K562 (cell line): ENCODE results near the gene ACAP3.

ENCODE experiments used
- ATF2 ChIP-seq: sonication (generic); formaldehyde crosslinking; IDR thresholded peaks from 2 replicates; pipeline ENCODE4 v1.8.1; 2022; ENCODE audit warnings: missing genetic modification reagents
- BMI1 ChIP-seq: fragments of 150-350 bp; IDR thresholded peaks from 2 replicates; pipeline ENCODE4 v1.6.1; 2014; ENCODE audit warnings: low read length
- CTCF ChIP-seq, 3 experiments: IDR thresholded peaks in 2 of 3; conservative IDR thresholded peaks in 1 of 3; 2 replicates each; pipeline ENCODE4 v1.5.1; 2011 to 2012; ENCODE audit warnings: low read length in 3 of 3, mild to moderate bottlenecking in 3 of 3, control low read depth in 2 of 3, improper control_type of control experiment in 1 of 3, inconsistent platforms in 1 of 3, low read depth in 1 of 3, mixed read lengths in 1 of 3, moderate library complexity in 1 of 3; ENCODE audit not compliant: insufficient read depth in 2 of 3
- EP300 ChIP-seq: IDR thresholded peaks from 2 replicates; pipeline ENCODE4 v1.6.1; 2012; ENCODE audit warnings: low read length, improper control_type of control experiment
- NR3C1 ChIP-seq: sonication (generic); formaldehyde crosslinking; IDR thresholded peaks from 2 replicates; pipeline ENCODE4 v1.8.1; 2022; ENCODE audit warnings: missing genetic modification reagents
- SMAD1 ChIP-seq: fragments of 150-350 bp; IDR thresholded peaks from 2 replicates; pipeline ENCODE4 v1.6.1; 2014; ENCODE audit warnings: low read length, low read depth; ENCODE audit not compliant: partially characterized antibody
- SMARCC2 ChIP-seq: fragments of 450-650 bp; IDR thresholded peaks from 2 replicates; pipeline ENCODE4 v1.6.1; 2017; ENCODE audit warnings: antibody characterized with exemption, moderate library complexity, mild to moderate bottlenecking, low read depth
- SMARCE1 ChIP-seq: fragments of 450-650 bp; IDR thresholded peaks from 2 replicates; pipeline ENCODE4 v1.7.1; 2016; ENCODE audit warnings: mild to moderate bottlenecking
- SOX6 ChIP-seq: fragments of 450-650 bp; IDR thresholded peaks from 2 replicates; pipeline ENCODE4 v1.6.1; 2014; ENCODE audit warnings: mild to moderate bottlenecking
- YY1 ChIP-seq, 3 experiments: IDR thresholded peaks; 2 replicates each; pipeline ENCODE4 v1.6.1; 2011; ENCODE audit warnings: low read length in 2 of 3, mild to moderate bottlenecking in 2 of 3, moderate library complexity in 2 of 3, borderline replicate concordance in 1 of 3, control low read depth in 1 of 3, low read depth in 1 of 3; ENCODE audit not compliant: insufficient read depth in 3 of 3, insufficient replicate concordance in 2 of 3, control insufficient read depth in 1 of 3, insufficient read length in 1 of 3; ENCODE audit errors: extremely low read depth in 1 of 3
- ZBTB8A ChIP-seq: fragments of 450-650 bp; IDR thresholded peaks from 2 replicates; pipeline ENCODE4 v1.6.1; 2018; ENCODE audit warnings: mild to moderate bottlenecking, moderate library complexity; ENCODE audit not compliant: partially characterized antibody
- ZEB2 ChIP-seq: fragments of 450-650 bp; IDR thresholded peaks from 2 replicates; pipeline ENCODE4 v1.6.1; 2016

- TF ChIP-seq SOX6 (no peak), SMAD1 (no peak), ZEB2 (no peak), BMI1 (no peak), ATF2 (CRISPR knock-in tag) (no peak), CTCF (IDR thresholded peaks at IDR 0.05 in 2 of 3, conservative IDR thresholded peaks at IDR 0.05 in 1 of 3; ENCODE audit: insufficient read depth in 2 of 3, low read depth in 1 of 3, low read length in 3 of 3) (no peak), SMARCC2 (no peak), ZBTB8A (no peak), EP300 (no peak), NR3C1 (CRISPR knock-in tag) (no peak), YY1 (IDR thresholded peaks at IDR 0.05; ENCODE audit: borderline replicate concordance in 1 of 3, control insufficient read depth in 1 of 3, extremely low read depth in 1 of 3, insufficient read depth in 3 of 3, insufficient read length in 1 of 3, insufficient replicate concordance in 2 of 3, low read depth in 1 of 3, low read length in 2 of 3) (no peak), SMARCE1 (no peak)
Observed at GRCh38 chr1:1332774-1333480, 25.2 kb upstream of the ACAP3 start.
